A673 (cell line): ENCODE data around the gene TNFRSF21. TPM values are rescaled to one million over a fixed set of nuclear protein-coding genes. Genes with fewer than 3 reads are reported as not detected.
A peak's percentile ranks its signal among the peaks of the same experiment; 100 is the strongest.

Source experiments
- BruUV-seq: library from RNA; stranded (reverse); fragments of 400-500 nt; replicated peaks from 2 replicates; lab custom pipeline; 2021; lab: Mats Ljungman, UMichigan
- CTCF ChIA-PET: fragments of 300-600 bp; sonication (Branson Sonifier 250); formaldehyde crosslinking; loops from one replicate; lab custom pipeline; 2022; ENCODE audit warnings: antibody characterized with exemption; lab: Charles Lee
- POLR2A ChIA-PET: fragments of 300-600 bp; sonication (Branson Sonifier 250); formaldehyde crosslinking; loops from one replicate; lab custom pipeline; 2022; ENCODE audit warnings: antibody characterized with exemption; ENCODE audit not compliant: low non-redundant PET; lab: Charles Lee
- DNase-seq: peaks from one replicate; pipeline ENCODE4 v3.0.0-alpha.2; 2015; ENCODE audit warnings: low spot score
- H3K27ac ChIP-seq: fragments of 200-600 bp; sonication (generic); 2 replicates; pipeline ENCODE4 v1.5.1; 2016; ENCODE audit warnings: mixed run types, low read depth, mild to moderate bottlenecking, mixed read lengths, antibody characterized with exemption, low read length; ENCODE audit not compliant: poor library complexity, severe bottlenecking
- H3K27me3 ChIP-seq: fragments of 200-600 bp; sonication (generic); replicated peaks from 2 replicates; pipeline ENCODE4 v1.6.1; 2017; ENCODE audit warnings: mixed run types, low read depth, mild to moderate bottlenecking, mixed read lengths, antibody characterized with exemption, low read length; ENCODE audit not compliant: insufficient read depth, poor library complexity
- H3K36me3 ChIP-seq: fragments of 200-600 bp; sonication (generic); 2 replicates; pipeline ENCODE4 v1.6.1; 2016; ENCODE audit warnings: mixed run types, mild to moderate bottlenecking, mixed read lengths, antibody characterized with exemption, low read length; ENCODE audit not compliant: insufficient read depth, poor library complexity, severe bottlenecking
- H3K4me1 ChIP-seq: fragments of 200-600 bp; sonication (generic); 2 replicates; pipeline ENCODE4 v1.6.1; 2017; ENCODE audit warnings: mixed run types, mild to moderate bottlenecking, mixed read lengths, antibody characterized with exemption, low read length; ENCODE audit not compliant: insufficient read depth, poor library complexity, severe bottlenecking
- H3K4me3 ChIP-seq: fragments of 200-600 bp; sonication (generic); 2 replicates; pipeline ENCODE4 v1.5.1; 2016; ENCODE audit warnings: low read depth, mixed run types, mild to moderate bottlenecking, mixed read lengths, low read length; ENCODE audit not compliant: poor library complexity, severe bottlenecking
- H3K9me3 ChIP-seq: fragments of 200-600 bp; sonication (generic); 2 replicates; pipeline ENCODE4 v1.6.1; 2016; ENCODE audit warnings: mixed run types, low read depth, mild to moderate bottlenecking, mixed read lengths, antibody characterized with exemption, low read length; ENCODE audit not compliant: poor library complexity, severe bottlenecking
- EZH2 ChIP-seq: fragments of 200-600 bp; sonication (generic); IDR thresholded peaks from 2 replicates; pipeline ENCODE4 v1.6.1; 2017; ENCODE audit warnings: borderline replicate concordance, low read depth, mild to moderate bottlenecking, mixed read lengths, antibody characterized with exemption, low read length; ENCODE audit not compliant: poor library complexity, severe bottlenecking
- intact Hi-C: fragments of 100-400 bp; cut with micrococcal nuclease; formaldehyde crosslinking; loops from one replicate; pipeline ENCODE4 v1.10.0; 2022; ENCODE audit not compliant: unreplicated experiment
- total RNA-seq: library from RNA; stranded (reverse); gene quantifications from 2 replicates; pipeline ENCODE4 v1.2.3, GENCODE V29; 2021
- TF ChIP-seq, protein P1 (sequence below): fragments of 300-800, 200-600 bp; sonication (generic); conservative IDR thresholded peaks from 2 replicates; pipeline ENCODE4 v1.5.1; 2017; ENCODE audit warnings: low read depth, mild to moderate bottlenecking, antibody characterized with exemption, low read length, moderate library complexity, mixed read lengths

TNFRSF21 gene
- total RNA-seq, 1 experiment from 2014 or later, result 36.0 TPM

DNA sequence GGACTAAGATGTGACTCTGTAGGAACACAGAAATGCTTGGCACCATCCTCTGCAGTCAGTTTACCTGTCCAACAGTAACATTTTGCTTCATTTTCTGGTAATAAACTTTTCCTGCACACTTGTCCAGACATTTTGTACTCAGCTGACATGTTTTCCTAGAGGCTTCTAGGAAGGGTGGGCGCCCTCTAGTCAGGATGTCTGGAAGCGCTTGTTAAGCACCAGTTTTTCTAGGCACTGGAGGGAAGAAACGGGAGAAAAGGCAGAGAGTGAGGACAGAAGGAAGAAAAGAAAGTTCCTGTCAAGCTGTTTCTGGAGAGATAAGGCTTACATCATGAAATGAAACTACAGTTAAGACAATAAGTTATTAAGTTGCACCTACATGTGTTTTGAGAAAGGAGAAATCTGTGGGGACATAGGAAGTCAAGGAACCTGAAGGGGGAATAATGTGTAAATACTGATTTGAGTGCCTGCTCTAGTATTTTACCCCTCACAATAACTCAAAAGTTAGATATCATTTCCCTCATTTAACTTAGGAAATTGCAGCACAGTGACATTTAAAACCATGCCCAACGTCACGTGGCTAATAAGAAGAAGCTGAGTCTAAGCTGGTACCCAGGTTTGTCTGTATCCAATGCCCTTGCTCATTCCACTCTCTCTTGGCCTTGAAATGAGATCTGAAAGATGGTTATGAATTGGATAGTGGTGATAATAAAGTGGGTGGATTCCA is 42.7 kb upstream of the TNFRSF21 start:
- intact Hi-C loops, result no loop called here
- H3K27ac ChIP-seq, result no peak overlapping the region
- BruUV-seq, result no TSS peak
- TF ChIP-seq, protein P1, sequence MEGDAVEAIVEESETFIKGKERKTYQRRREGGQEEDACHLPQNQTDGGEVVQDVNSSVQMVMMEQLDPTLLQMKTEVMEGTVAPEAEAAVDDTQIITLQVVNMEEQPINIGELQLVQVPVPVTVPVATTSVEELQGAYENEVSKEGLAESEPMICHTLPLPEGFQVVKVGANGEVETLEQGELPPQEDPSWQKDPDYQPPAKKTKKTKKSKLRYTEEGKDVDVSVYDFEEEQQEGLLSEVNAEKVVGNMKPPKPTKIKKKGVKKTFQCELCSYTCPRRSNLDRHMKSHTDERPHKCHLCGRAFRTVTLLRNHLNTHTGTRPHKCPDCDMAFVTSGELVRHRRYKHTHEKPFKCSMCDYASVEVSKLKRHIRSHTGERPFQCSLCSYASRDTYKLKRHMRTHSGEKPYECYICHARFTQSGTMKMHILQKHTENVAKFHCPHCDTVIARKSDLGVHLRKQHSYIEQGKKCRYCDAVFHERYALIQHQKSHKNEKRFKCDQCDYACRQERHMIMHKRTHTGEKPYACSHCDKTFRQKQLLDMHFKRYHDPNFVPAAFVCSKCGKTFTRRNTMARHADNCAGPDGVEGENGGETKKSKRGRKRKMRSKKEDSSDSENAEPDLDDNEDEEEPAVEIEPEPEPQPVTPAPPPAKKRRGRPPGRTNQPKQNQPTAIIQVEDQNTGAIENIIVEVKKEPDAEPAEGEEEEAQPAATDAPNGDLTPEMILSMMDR, result peak; percentile 55
- no peak for TF ChIP-seq EZH2
- DNase-seq, result peak; percentile 12
- no peak overlapping the region for H3K4me3 ChIP-seq
- H3K9me3 ChIP-seq, result no peaks in the 10 kb centered on the region
- H3K36me3 ChIP-seq, result no peaks in the 10 kb centered on the region
- peaks cover 4% of the 10 kb centered on the region for H3K4me1 ChIP-seq
- ChIA-PET CTCF (no interaction called here), POLR2A (no interaction called here)
- peaks cover 30% of the 10 kb centered on the region for H3K27me3 ChIP-seq

- ChIA-PET POLR2A (no interaction called here), CTCF (no interaction called here)
- Histone ChIP-seq H3K4me3 (no peak overlapping the region), H3K9me3 (no peaks in the 10 kb centered on the region), H3K4me1 (peaks cover 4% of the 10 kb centered on the region), H3K36me3 (no peaks in the 10 kb centered on the region), H3K27me3 (peaks cover 23% of the 10 kb centered on the region), H3K27ac (no peak overlapping the region)
- no peak for DNase-seq
- intact Hi-C loops, result no loop called here
- no TSS peak for BruUV-seq
- TF ChIP-seq EZH2, result no peak
- TF ChIP-seq, protein P1, result no peak
These were observed 41.9 kb upstream of the TNFRSF21 start for GRCh38 chr6:47351621-47352020.

GRCh38 chr6:47349931-47350330 is 40.2 kb upstream of the TNFRSF21 start:
- CTCF ChIA-PET, result no interaction called here

More at GRCh38 chr6:47349931-47350330, 40.2 kb upstream of the TNFRSF21 start:
- POLR2A ChIA-PET, result no interaction called here
- intact Hi-C loops, result no loop called here
- H3K9me3 ChIP-seq, result no peaks in the 10 kb centered on the region
- no peak overlapping the region for H3K4me3 ChIP-seq
- DNase-seq, result no peak
- H3K36me3 ChIP-seq, result no peaks in the 10 kb centered on the region
- TF ChIP-seq EZH2, result no peak
- TF ChIP-seq, protein P1, result no peak
- no peak overlapping the region for H3K27ac ChIP-seq
- peaks cover 19% of the 10 kb centered on the region for H3K27me3 ChIP-seq
- peaks cover 4% of the 10 kb centered on the region for H3K4me1 ChIP-seq
- no TSS peak for BruUV-seq
